H9 (cell line): Measurements from ENCODE around the gene BPIFA1. TPM values are rescaled to one million over a fixed set of nuclear protein-coding genes. Genes with fewer than 3 reads are reported as not detected.

ENCODE experiments used
- DNase-seq: peaks from one replicate; pipeline ENCODE4 v3.0.0-alpha.2; 2017
- H2AFZ ChIP-seq: one replicate; pipeline ENCODE4 v1.6.1; 2013; ENCODE audit warnings: mild to moderate bottlenecking, low read length, control low read depth, moderate library complexity
- H2AK5ac ChIP-seq: 2 replicates; pipeline ENCODE4 v1.6.1; 2013; ENCODE audit warnings: low read length, control low read depth, mixed read lengths; ENCODE audit not compliant: insufficient read length
- H2BK120ac ChIP-seq: one replicate; pipeline ENCODE4 v1.6.1; 2013; ENCODE audit warnings: low read depth, mild to moderate bottlenecking, low read length, control low read depth, inconsistent platforms; ENCODE audit not compliant: poor library complexity, severe bottlenecking
- H2BK12ac ChIP-seq: 2 replicates; pipeline ENCODE4 v1.6.1; 2013; ENCODE audit warnings: low read length, control low read depth, mixed read lengths, low read depth; ENCODE audit not compliant: insufficient read length
- H2BK15ac ChIP-seq: 2 replicates; pipeline ENCODE4 v1.6.1; 2013; ENCODE audit warnings: low read depth, low read length, control low read depth
- H2BK20ac ChIP-seq: one replicate; pipeline ENCODE4 v1.6.1; 2013; ENCODE audit warnings: low read depth, mild to moderate bottlenecking, low read length, control low read depth, inconsistent platforms; ENCODE audit not compliant: poor library complexity, severe bottlenecking
- H2BK5ac ChIP-seq: 2 replicates; pipeline ENCODE4 v1.6.1; 2013; ENCODE audit warnings: low read length, control low read depth, mixed read lengths; ENCODE audit not compliant: insufficient read length
- H3K14ac ChIP-seq: 2 replicates; pipeline ENCODE4 v1.6.1; 2013; ENCODE audit warnings: low read length, control low read depth; ENCODE audit not compliant: insufficient read depth
- H3K18ac ChIP-seq: 2 replicates; pipeline ENCODE4 v1.6.1; 2013; ENCODE audit warnings: low read depth, mild to moderate bottlenecking, mixed read lengths, low read length, control low read depth; ENCODE audit not compliant: insufficient read length
- H3K23ac ChIP-seq: 2 replicates; pipeline ENCODE4 v1.6.1; 2013; ENCODE audit warnings: low read length, control low read depth, mixed read lengths, low read depth; ENCODE audit not compliant: insufficient read length
- H3K23me2 ChIP-seq: 2 replicates; pipeline ENCODE4 v1.6.1; 2013; ENCODE audit warnings: low read depth, mild to moderate bottlenecking, mixed read lengths, low read length, control low read depth; ENCODE audit not compliant: insufficient read length, poor library complexity, severe bottlenecking
- H3K27ac ChIP-seq: 2 replicates; pipeline ENCODE4 v1.5.1; 2013; ENCODE audit warnings: low read length, control low read depth, mixed read lengths, low read depth; ENCODE audit not compliant: insufficient read length
- H3K27me3 ChIP-seq: 2 replicates; pipeline ENCODE4 v1.6.1; 2013; ENCODE audit warnings: low read length, control low read depth, inconsistent platforms; ENCODE audit not compliant: insufficient read depth
- H3K4ac ChIP-seq: 2 replicates; pipeline ENCODE4 v1.6.1; 2013; ENCODE audit warnings: low read depth, mild to moderate bottlenecking, control low read depth, inconsistent platforms, low read length, moderate library complexity
- H3K4me1 ChIP-seq: 2 replicates; pipeline ENCODE4 v1.6.1; 2013; ENCODE audit warnings: low read length, control low read depth, inconsistent platforms; ENCODE audit not compliant: insufficient read depth
- H3K4me2 ChIP-seq: 2 replicates; pipeline ENCODE4 v1.6.1; 2013; ENCODE audit warnings: low read length, control low read depth, mixed read lengths; ENCODE audit not compliant: insufficient read length, insufficient read depth
- H3K56ac ChIP-seq: 2 replicates; pipeline ENCODE4 v1.6.1; 2013; ENCODE audit warnings: low read depth, mild to moderate bottlenecking, mixed read lengths, low read length, control low read depth; ENCODE audit not compliant: insufficient read length
- H3K79me1 ChIP-seq: 2 replicates; pipeline ENCODE4 v1.6.1; 2013; ENCODE audit warnings: low read depth, mild to moderate bottlenecking, moderate library complexity, low read length, control low read depth, inconsistent platforms; ENCODE audit not compliant: insufficient read depth, poor library complexity, severe bottlenecking
- H3K79me2 ChIP-seq: 2 replicates; pipeline ENCODE4 v1.6.1; 2013; ENCODE audit warnings: low read length, control low read depth, inconsistent platforms; ENCODE audit not compliant: insufficient read depth
- H3K9ac ChIP-seq: 2 replicates; pipeline ENCODE4 v1.6.1; 2013; ENCODE audit warnings: low read length, control low read depth, mixed read lengths; ENCODE audit not compliant: insufficient read length; ENCODE audit errors: extremely low read depth
- H3K9me3 ChIP-seq: one replicate; pipeline ENCODE4 v1.6.1; 2013; ENCODE audit warnings: low read depth, low read length, inconsistent platforms; ENCODE audit not compliant: control insufficient read depth
- H3T11ph ChIP-seq: one replicate; pipeline ENCODE4 v1.6.1; 2013; ENCODE audit warnings: mild to moderate bottlenecking, low read length, control low read depth, inconsistent platforms
- H4K20me1 ChIP-seq: one replicate; pipeline ENCODE4 v1.6.1; 2013; ENCODE audit not compliant: control insufficient read depth, insufficient read length, insufficient read depth
- H4K5ac ChIP-seq: 2 replicates; pipeline ENCODE4 v1.6.1; 2013; ENCODE audit warnings: low read depth, mild to moderate bottlenecking, mixed read lengths, low read length, control low read depth; ENCODE audit not compliant: insufficient read length
- H4K8ac ChIP-seq: replicated peaks from 2 replicates; pipeline ENCODE4 v1.6.1; 2013; ENCODE audit warnings: low read length, control low read depth, mixed read lengths, low read depth; ENCODE audit not compliant: insufficient read length
- H4K91ac ChIP-seq: 2 replicates; pipeline ENCODE4 v1.6.1; 2013; ENCODE audit warnings: low read depth, mild to moderate bottlenecking, moderate library complexity, mixed read lengths, low read length, control low read depth; ENCODE audit not compliant: insufficient read length
- H3K27ac Mint-ChIP-seq, 3 experiments: 2 replicates in 2 of 3; 3 replicates in 1 of 3; pipeline ENCODE4 v1.8.0; 2020 to 2021; ENCODE audit warnings: mixed read lengths in 3 of 3, mild to moderate bottlenecking in 1 of 3, moderate library complexity in 1 of 3
- H3K27me3 Mint-ChIP-seq: 2 replicates; pipeline ENCODE4 v1.8.0; 2021; ENCODE audit warnings: low read depth, mild to moderate bottlenecking, moderate library complexity, mixed read lengths
- H3K36me3 Mint-ChIP-seq, 3 experiments: 2 replicates in 2 of 3; 3 replicates in 1 of 3; pipeline ENCODE4 v1.8.0; 2020 to 2021; ENCODE audit warnings: low read depth in 3 of 3, mixed read lengths in 3 of 3; ENCODE audit not compliant: insufficient read depth in 1 of 3
- H3K4me1 Mint-ChIP-seq, 2 experiments: 2 replicates each; pipeline ENCODE4 v1.8.0; 2020; ENCODE audit warnings: mixed read lengths in 2 of 2
- H3K4me3 Mint-ChIP-seq, 2 experiments: 2 replicates in 1 of 2; 3 replicates in 1 of 2; pipeline ENCODE4 v1.8.0; 2020 to 2021; ENCODE audit warnings: mild to moderate bottlenecking in 2 of 2, mixed read lengths in 2 of 2, moderate library complexity in 1 of 2
- H3K9me3 Mint-ChIP-seq, 2 experiments: 2 replicates in 1 of 2; 3 replicates in 1 of 2; pipeline ENCODE4 v1.8.0; 2020; ENCODE audit warnings: mild to moderate bottlenecking in 2 of 2, mixed read lengths in 2 of 2, moderate library complexity in 1 of 2
- CTCF ChIP-seq: fragments of 200-600 bp; sonication (generic); conservative IDR thresholded peaks from 3 replicates; pipeline ENCODE4 v1.8.0; 2021; ENCODE audit warnings: antibody characterized with exemption, mild to moderate bottlenecking
- WGBS: extraction: QIAGEN DNeasy Blood & Tissue Kit; methylation state at CpG from one replicate; pipeline ENCODE4 v1.1.7; 2013; ENCODE audit warnings: missing lambda C conversion rate, low lambda C conversion rate, mixed read lengths; ENCODE audit not compliant: insufficient read length; ENCODE audit errors: extremely low coverage; 5-methylcytosine and 5-hydroxymethylcytosine counted together
- total RNA-seq: library from RNA; stranded (reverse); gene quantifications from 2 replicates; pipeline ENCODE4 v1.2.1, GENCODE V29; 2021

Gene BPIFA1
- total RNA-seq, 1 experiment from 2014 or later: not detected

DNA sequence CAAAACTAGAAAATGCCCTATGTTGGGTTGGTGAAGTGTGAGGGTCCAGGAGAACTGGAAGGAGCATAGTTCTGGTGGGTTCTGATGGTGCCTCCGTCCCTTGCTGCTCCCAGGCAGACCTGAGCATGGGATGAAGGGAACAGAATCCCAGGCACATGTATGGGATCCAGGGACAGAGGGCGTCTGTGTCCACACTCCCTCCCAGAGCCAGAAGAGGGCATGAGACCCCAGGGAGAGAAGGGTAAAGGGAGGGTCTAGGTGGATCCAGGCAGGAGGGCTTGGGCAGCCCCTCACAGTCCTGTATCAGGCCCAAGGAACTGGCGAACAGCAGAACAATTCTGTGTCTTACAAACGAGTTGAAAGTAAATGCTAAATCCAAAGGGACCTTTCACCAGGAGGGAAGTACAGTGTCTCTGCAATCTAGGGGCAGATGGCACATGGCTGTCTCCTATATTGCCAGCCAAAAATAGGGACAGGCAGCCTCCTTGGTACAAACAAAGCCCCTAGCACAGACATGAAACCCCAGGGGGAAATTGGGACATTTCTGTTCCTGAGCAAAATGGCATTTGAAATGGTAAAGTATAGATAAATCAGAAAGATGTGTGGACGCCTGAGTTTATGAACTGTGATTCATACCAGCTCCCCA is 2.5 kb upstream of the BPIFA1 start:
- H3K27me3 Mint-ChIP-seq: peaks cover 29% of the 10 kb centered on the region
- peak; percentile 65 for DNase-seq
- no peaks in the 10 kb centered on the region for H3K23me2 ChIP-seq

More for the DNA sequence above, 2.5 kb upstream of the BPIFA1 start:
- H4K20me1 ChIP-seq: no peaks in the 10 kb centered on the region
- H3K18ac ChIP-seq: no peak overlapping the region
- H3K4ac ChIP-seq: no peak overlapping the region
- H3K23ac ChIP-seq: no peak overlapping the region
- no peak overlapping the region for H4K5ac ChIP-seq
- H2BK12ac ChIP-seq: no peak overlapping the region
- H2BK15ac ChIP-seq: no peak overlapping the region
- H3T11ph ChIP-seq: no peak overlapping the region
- no peaks in the 10 kb centered on the region for H3K79me2 ChIP-seq
- H4K8ac ChIP-seq: no peak overlapping the region
- H2BK5ac ChIP-seq: no peak overlapping the region
- Mint-ChIP-seq H3K4me1 (peaks cover 7 to 14% of the 10 kb centered on the region in 2 experiments), H3K36me3 (no peaks in the 10 kb centered on the region), H3K27ac (no peak overlapping the region; a peak in 2 of 7 replicates), H3K4me3 (no peak overlapping the region), H3K9me3 (no peaks in the 10 kb centered on the region)
- no peak overlapping the region for H3K9ac ChIP-seq
- H3K9me3 ChIP-seq: no peaks in the 10 kb centered on the region
- H3K27me3 ChIP-seq: no peaks in the 10 kb centered on the region
- H3K56ac ChIP-seq: no peak overlapping the region
- H3K14ac ChIP-seq: no peak overlapping the region
- H3K4me2 ChIP-seq: no peak overlapping the region
- H2BK120ac ChIP-seq: no peak overlapping the region
- no peaks in the 10 kb centered on the region for H3K79me1 ChIP-seq
- peak; percentile 72 for TF ChIP-seq CTCF
- H2BK20ac ChIP-seq: no peak overlapping the region
- WGBS: no CpG with 5 or more reads among the region's 5 CpGs
- no peak overlapping the region for H4K91ac ChIP-seq
- H3K4me1 ChIP-seq: no peaks in the 10 kb centered on the region
- no peak overlapping the region for H2AFZ ChIP-seq
- no peak overlapping the region for H2AK5ac ChIP-seq
- H3K27ac ChIP-seq: no peak overlapping the region
